CD4-positive, CD25-positive, alpha-beta regulatory T cell (primary cell): ENCODE results near the gene PTPRG. TPM values are rescaled to one million over a fixed set of nuclear protein-coding genes. Genes with fewer than 3 reads are reported as not detected.

Source experiments
- ATAC-seq, 2 donors: fragments of 150-1000 bp; cut with Tn5 transposase; one replicate each; pipeline ENCODE4 v1.10.0; 2021; ENCODE audit warnings: low read depth in 2 of 2, moderate number of reproducible peaks in 2 of 2, moderate library complexity in 1 of 2
- DNase-seq, 3 donors: peaks; one replicate each; pipeline versions ENCODE4 v3.0.0 to v3.0.0-alpha.2; 2012 to 2022; ENCODE audit warnings: mixed read lengths in 1 of 3
- H3K27ac ChIP-seq: one replicate; pipeline ENCODE4 v1.7.0; 2013; ENCODE audit warnings: mild to moderate bottlenecking, low read length; ENCODE audit not compliant: insufficient read depth, poor library complexity, severe bottlenecking
- H3K27me3 ChIP-seq: one replicate; pipeline ENCODE4 v1.7.0; 2013; ENCODE audit warnings: low read length; ENCODE audit not compliant: control insufficient read depth, insufficient read depth
- H3K36me3 ChIP-seq: one replicate; pipeline ENCODE4 v1.7.0; 2013; ENCODE audit warnings: mild to moderate bottlenecking, low read length, moderate library complexity; ENCODE audit not compliant: control insufficient read depth, insufficient read depth
- H3K4me1 ChIP-seq: 2 replicates; pipeline ENCODE4 v1.7.0; 2013; ENCODE audit warnings: mild to moderate bottlenecking, low read length; ENCODE audit not compliant: insufficient read depth, control insufficient read depth, poor library complexity, severe bottlenecking
- H3K4me3 ChIP-seq: one replicate; pipeline ENCODE4 v1.7.0; 2013; ENCODE audit warnings: low read depth, mild to moderate bottlenecking, low read length, moderate library complexity
- H3K9me3 ChIP-seq, 2 experiments: 1 replicate in 1 of 2; 2 replicates in 1 of 2; pipeline ENCODE4 v1.7.0; 2013; ENCODE audit warnings: low read length in 2 of 2, mild to moderate bottlenecking in 1 of 2, moderate library complexity in 1 of 2; ENCODE audit not compliant: control insufficient read depth in 2 of 2
- H3K27ac Mint-ChIP-seq, 3 donors: one replicate each; pipeline ENCODE4 v1.8.0; 2020 to 2022; ENCODE audit warnings: mild to moderate bottlenecking in 3 of 3, mixed read lengths in 3 of 3, moderate library complexity in 2 of 3
- H3K27me3 Mint-ChIP-seq: one replicate; pipeline ENCODE4 v1.8.0; 2022; ENCODE audit warnings: mild to moderate bottlenecking, mixed read lengths
- H3K36me3 Mint-ChIP-seq: one replicate; pipeline ENCODE4 v1.8.0; 2020; ENCODE audit warnings: mixed read lengths
- H3K4me1 Mint-ChIP-seq, 4 donors: one replicate each; pipeline ENCODE4 v1.8.0; 2020 to 2022; ENCODE audit warnings: mixed read lengths in 4 of 4, mild to moderate bottlenecking in 1 of 4
- H3K4me3 Mint-ChIP-seq, 4 donors: one replicate each; pipeline ENCODE4 v1.8.0; 2020 to 2022; ENCODE audit warnings: mild to moderate bottlenecking in 4 of 4, mixed read lengths in 4 of 4, moderate library complexity in 3 of 4
- H3K9me3 Mint-ChIP-seq, 7 donors: one replicate each; pipeline ENCODE4 v1.8.0; 2020 to 2022; ENCODE audit warnings: mixed read lengths in 7 of 7, mild to moderate bottlenecking in 3 of 7, moderate library complexity in 2 of 7
- polyA plus RNA-seq, 4 donors: library from polyadenylated mRNA; unstranded; fragments of 300-500 nt; fragmentation: Illumina TruSeq; gene quantifications; one replicate each; pipeline ENCODE4 v1.2.3, GENCODE V29; 2021
- total RNA-seq: library from RNA; stranded (reverse); gene quantifications from one replicate; pipeline ENCODE4 v1.2.3, GENCODE V29; 2022

PTPRG gene
- total and polyA plus RNA-seq, 5 donors from 2014 or later, result not detected

DNA sequence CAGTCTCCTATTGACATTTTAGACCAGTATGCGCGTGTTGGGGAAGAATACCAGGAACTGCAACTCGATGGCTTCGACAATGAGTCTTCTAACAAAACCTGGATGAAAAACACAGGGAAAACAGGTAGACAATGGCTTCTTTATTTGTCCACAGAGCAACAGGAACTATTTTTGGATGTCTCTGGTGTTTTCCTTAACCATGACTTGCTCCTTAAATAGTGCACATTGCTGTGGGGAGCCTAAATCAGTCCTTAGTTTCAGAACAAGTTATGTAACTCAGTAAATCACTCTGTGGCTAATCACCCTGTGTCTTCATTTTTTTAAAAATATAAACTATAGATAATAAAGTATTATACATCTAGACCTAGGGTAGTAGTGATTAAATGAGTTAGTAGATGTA lies 428.3 kb downstream of the PTPRG start:
- H3K27ac ChIP-seq, result no peak overlapping the region
- H3K9me3 Mint-ChIP-seq, result peaks cover 0 to 2% (median 0%) of the 10 kb centered on the region in 7 donors
- no peak overlapping the region for H3K27ac Mint-ChIP-seq
- H3K36me3 ChIP-seq, result no peaks in the 10 kb centered on the region
- no peaks in the 10 kb centered on the region for H3K4me1 ChIP-seq
- H3K4me1 Mint-ChIP-seq, result no peaks in the 10 kb centered on the region
- H3K4me3 ChIP-seq, result no peak overlapping the region
- no peaks in the 10 kb centered on the region for H3K36me3 Mint-ChIP-seq
- H3K9me3 ChIP-seq, result no peaks in the 10 kb centered on the region
- no peaks in the 10 kb centered on the region for H3K27me3 Mint-ChIP-seq
- DNase-seq (no peak), ATAC-seq (no peak)
- no peaks in the 10 kb centered on the region for H3K27me3 ChIP-seq
- no peak overlapping the region for H3K4me3 Mint-ChIP-seq

- H3K4me1 Mint-ChIP-seq, result no peaks in the 10 kb centered on the region
- ATAC-seq (no peak), DNase-seq (no peak)
- H3K27ac Mint-ChIP-seq, result no peak overlapping the region
- H3K36me3 ChIP-seq, result no peaks in the 10 kb centered on the region
- H3K36me3 Mint-ChIP-seq, result no peaks in the 10 kb centered on the region
- no peak overlapping the region for H3K4me3 ChIP-seq
- no peaks in the 10 kb centered on the region for H3K27me3 Mint-ChIP-seq
- H3K27ac ChIP-seq, result no peak overlapping the region
- H3K4me1 ChIP-seq, result no peaks in the 10 kb centered on the region
- H3K27me3 ChIP-seq, result no peaks in the 10 kb centered on the region
- no peak overlapping the region for H3K4me3 Mint-ChIP-seq
- peaks cover 0 to 2% (median 0%) of the 10 kb centered on the region in 7 donors for H3K9me3 Mint-ChIP-seq
- H3K9me3 ChIP-seq, result no peaks in the 10 kb centered on the region
Observed at GRCh38 chr3:61990327-61991027, 429.1 kb downstream of the PTPRG start.

DNA sequence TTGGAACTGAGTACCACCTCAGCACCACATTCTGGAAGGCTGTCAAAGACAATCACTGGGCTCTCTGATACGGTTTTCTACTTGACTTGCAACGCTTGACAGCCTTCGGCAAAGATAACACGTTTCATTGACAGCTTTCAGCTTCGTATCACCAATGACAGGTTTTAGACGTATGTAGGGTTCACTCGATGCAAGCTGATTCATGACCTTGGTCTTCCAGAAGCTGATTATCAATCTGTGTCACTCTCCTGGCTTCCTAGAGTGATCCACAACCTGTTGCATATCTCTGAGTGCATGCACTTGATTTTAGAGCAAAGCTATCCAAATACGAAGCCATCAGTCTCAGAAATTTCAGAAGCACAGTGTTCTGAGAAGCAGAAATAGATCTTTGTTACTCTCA lies 430.3 kb downstream of the PTPRG start:
- Mint-ChIP-seq H3K4me3 (no peak overlapping the region), H3K27me3 (no peaks in the 10 kb centered on the region), H3K4me1 (no peaks in the 10 kb centered on the region), H3K27ac (no peak overlapping the region), H3K9me3 (peaks cover 0 to 2% (median 0%) of the 10 kb centered on the region in 7 donors), H3K36me3 (no peaks in the 10 kb centered on the region)
- Histone ChIP-seq H3K27me3 (no peaks in the 10 kb centered on the region), H3K9me3 (no peaks in the 10 kb centered on the region), H3K27ac (no peak overlapping the region), H3K4me3 (no peak overlapping the region), H3K4me1 (no peaks in the 10 kb centered on the region), H3K36me3 (no peaks in the 10 kb centered on the region)
- no peak for DNase-seq
- ATAC-seq, result no peak

- Mint-ChIP-seq H3K4me1 (no peaks in the 10 kb centered on the region), H3K36me3 (no peaks in the 10 kb centered on the region), H3K27ac (no peak overlapping the region), H3K4me3 (no peak overlapping the region), H3K9me3 (peaks cover 0 to 2% (median 0%) of the 10 kb centered on the region in 7 donors), H3K27me3 (no peaks in the 10 kb centered on the region)
- Histone ChIP-seq H3K36me3 (no peaks in the 10 kb centered on the region), H3K4me3 (no peak overlapping the region), H3K4me1 (no peaks in the 10 kb centered on the region), H3K27ac (no peak overlapping the region), H3K27me3 (no peaks in the 10 kb centered on the region), H3K9me3 (no peaks in the 10 kb centered on the region)
- ATAC-seq (no peak), DNase-seq (no peak)
Observed at GRCh38 chr3:61996366-61996765, 435.0 kb downstream of the PTPRG start.

DNA sequence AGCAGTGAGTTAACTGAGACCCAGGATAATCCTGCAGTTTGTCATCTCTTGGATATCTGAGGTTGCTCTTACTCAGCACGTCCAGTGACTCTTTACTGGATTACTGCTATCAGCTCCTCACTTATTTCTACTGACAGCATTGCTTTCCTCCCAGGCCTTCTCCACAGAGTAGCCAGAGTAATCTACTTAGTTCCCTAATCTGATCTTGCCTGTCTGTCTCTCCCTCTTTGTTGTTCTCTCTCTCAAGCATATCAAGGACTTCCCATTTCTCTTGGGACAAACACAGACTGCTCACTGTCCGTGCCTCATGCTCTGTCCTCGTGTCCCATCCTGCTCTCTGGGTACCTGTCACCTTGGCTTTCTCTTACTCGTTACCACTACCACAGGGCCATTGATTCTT lies 435.7 kb downstream of the PTPRG start:
- H3K27ac ChIP-seq, result no peak overlapping the region
- H3K4me1 ChIP-seq, result no peaks in the 10 kb centered on the region
- no peaks in the 10 kb centered on the region for H3K36me3 ChIP-seq
- ATAC-seq (no peak), DNase-seq (no peak)
- no peak overlapping the region for H3K4me3 ChIP-seq
- no peak overlapping the region for H3K27ac Mint-ChIP-seq
- H3K36me3 Mint-ChIP-seq, result no peaks in the 10 kb centered on the region
- H3K9me3 ChIP-seq, result no peaks in the 10 kb centered on the region
- no peaks in the 10 kb centered on the region for H3K4me1 Mint-ChIP-seq
- H3K27me3 ChIP-seq, result no peaks in the 10 kb centered on the region
- no peaks in the 10 kb centered on the region for H3K27me3 Mint-ChIP-seq
- H3K4me3 Mint-ChIP-seq, result no peak overlapping the region
- peaks cover 0 to 2% (median 0%) of the 10 kb centered on the region in 7 donors for H3K9me3 Mint-ChIP-seq

DNA sequence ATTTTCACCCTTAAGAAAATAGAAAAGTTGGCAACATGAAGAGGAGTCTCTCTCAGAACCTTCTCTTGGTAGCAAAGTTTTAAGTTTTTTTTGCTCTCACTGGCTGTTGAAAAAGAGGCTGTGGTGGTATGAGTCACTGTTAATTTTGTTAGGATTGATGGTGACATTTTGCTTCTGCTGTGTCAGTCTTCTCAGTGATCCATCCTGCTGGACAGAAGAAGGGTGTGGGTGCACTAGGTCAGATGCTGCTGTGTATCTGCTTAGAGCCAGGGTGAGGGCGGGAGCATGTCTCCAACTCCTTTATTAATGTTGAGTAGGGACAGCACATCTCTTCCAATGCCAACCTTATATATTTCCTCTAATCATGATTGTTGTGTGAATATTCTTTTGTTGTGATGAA lies 442.5 kb downstream of the PTPRG start:
- H3K4me3 ChIP-seq, result no peak overlapping the region
- H3K4me3 Mint-ChIP-seq, result no peak overlapping the region
- no peaks in the 10 kb centered on the region for H3K36me3 Mint-ChIP-seq
- H3K9me3 Mint-ChIP-seq, result peaks cover 0 to 2% (median 0%) of the 10 kb centered on the region in 7 donors
- H3K27ac ChIP-seq, result no peak overlapping the region
- no peaks in the 10 kb centered on the region for H3K27me3 Mint-ChIP-seq
- DNase-seq, result no peak
- H3K4me1 ChIP-seq, result no peaks in the 10 kb centered on the region
- no peaks in the 10 kb centered on the region for H3K4me1 Mint-ChIP-seq
- no peaks in the 10 kb centered on the region for H3K27me3 ChIP-seq
- no peaks in the 10 kb centered on the region for H3K36me3 ChIP-seq
- no peaks in the 10 kb centered on the region for H3K9me3 ChIP-seq
- H3K27ac Mint-ChIP-seq, result no peak overlapping the region
- no peak for ATAC-seq

GRCh38 chr3:62007036-62007435 lies 445.7 kb downstream of the PTPRG start:
- H3K4me3 ChIP-seq, result no peak overlapping the region
- Mint-ChIP-seq H3K36me3 (no peaks in the 10 kb centered on the region), H3K9me3 (peaks cover 0 to 10% (median 0%) of the 10 kb centered on the region in 7 donors), H3K4me3 (no peak overlapping the region), H3K27ac (no peak overlapping the region), H3K27me3 (no peaks in the 10 kb centered on the region), H3K4me1 (no peaks in the 10 kb centered on the region)
- no peaks in the 10 kb centered on the region for H3K36me3 ChIP-seq
- H3K27me3 ChIP-seq, result no peaks in the 10 kb centered on the region
- ATAC-seq, result no peak
- no peak overlapping the region for H3K27ac ChIP-seq
- H3K9me3 ChIP-seq, result no peaks in the 10 kb centered on the region
- no peak for DNase-seq
- H3K4me1 ChIP-seq, result no peaks in the 10 kb centered on the region

GRCh38 chr3:62010989-62011388 lies 449.6 kb downstream of the PTPRG start:
- no peak overlapping the region for H3K27ac Mint-ChIP-seq
- DNase-seq (no peak), ATAC-seq (no peak)
- no peak overlapping the region for H3K4me3 ChIP-seq
- H3K9me3 ChIP-seq, result no peaks in the 10 kb centered on the region
- no peaks in the 10 kb centered on the region for H3K36me3 Mint-ChIP-seq
- no peaks in the 10 kb centered on the region for H3K4me1 ChIP-seq
- H3K9me3 Mint-ChIP-seq, result peaks cover 0 to 10% (median 2%) of the 10 kb centered on the region in 7 donors
- no peaks in the 10 kb centered on the region for H3K27me3 ChIP-seq
- no peaks in the 10 kb centered on the region for H3K36me3 ChIP-seq
- no peaks in the 10 kb centered on the region for H3K27me3 Mint-ChIP-seq
- no peak overlapping the region for H3K27ac ChIP-seq
- no peaks in the 10 kb centered on the region for H3K4me1 Mint-ChIP-seq
- H3K4me3 Mint-ChIP-seq, result no peak overlapping the region
